HTR-8/SVneo (cell line): ENCODE results near the gene DNLZ.
A peak's percentile ranks its signal among the peaks of the same experiment; 100 is the strongest.
"Not testable (repeated sequence)": the region's sequence is repeated elsewhere in the genome, so short reads cannot be mapped to it uniquely, and the experiment has no call there.

Source experiments
- DNase-seq: peaks from one replicate; pipeline ENCODE4 v3.0.0; 2011; ENCODE audit warnings: low spot score, mixed read lengths; ENCODE audit not compliant: insufficient read length
- FAIRE-seq: peaks from 2 replicates; lab custom pipeline; 2011; peaks lifted over from hg19 to GRCh38; lab: Jason Lieb, UNC

DNLZ gene

DNA sequence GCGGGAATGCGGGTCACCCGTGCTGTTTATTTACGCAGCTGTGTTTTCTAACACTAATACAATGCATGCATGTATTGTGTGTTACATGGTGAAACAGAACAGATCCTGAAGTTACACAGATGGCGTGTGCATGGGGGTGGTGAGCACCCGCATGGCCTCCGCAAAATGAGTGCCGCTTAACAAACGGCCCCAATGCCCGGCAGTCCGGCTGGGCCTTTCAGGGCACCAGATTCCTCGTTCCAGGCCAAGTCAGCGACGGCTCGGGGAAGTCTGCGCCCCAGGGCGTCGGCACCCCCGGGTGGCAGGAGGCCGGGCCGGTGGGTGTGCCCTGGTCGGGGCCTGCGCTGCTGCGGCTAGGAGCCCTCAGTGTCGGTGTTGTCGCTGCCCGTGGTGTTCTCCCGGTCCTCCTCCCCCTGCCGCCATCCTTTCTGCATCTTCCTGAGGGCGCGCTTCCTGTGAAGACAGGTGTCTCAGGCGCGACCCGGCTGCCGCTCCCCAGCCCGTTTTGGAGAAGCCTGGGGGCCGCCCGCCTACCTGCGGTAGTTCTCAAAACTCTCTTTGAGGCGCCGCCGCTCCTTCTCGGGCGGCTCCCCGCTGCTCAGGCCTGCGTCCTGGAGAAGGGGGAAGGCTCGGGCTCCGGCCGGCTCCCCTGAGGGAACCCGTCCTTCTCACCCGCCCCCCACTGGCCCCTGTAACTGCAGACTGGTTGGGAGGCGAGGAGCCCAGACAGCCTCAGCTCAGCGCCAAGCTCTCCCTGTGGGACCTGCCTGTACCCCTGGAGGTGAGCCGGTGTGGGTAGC lies 605 bp upstream of the DNLZ start:
- peak; percentile 16 for FAIRE-seq
- DNase-seq, result no peak

DNA sequence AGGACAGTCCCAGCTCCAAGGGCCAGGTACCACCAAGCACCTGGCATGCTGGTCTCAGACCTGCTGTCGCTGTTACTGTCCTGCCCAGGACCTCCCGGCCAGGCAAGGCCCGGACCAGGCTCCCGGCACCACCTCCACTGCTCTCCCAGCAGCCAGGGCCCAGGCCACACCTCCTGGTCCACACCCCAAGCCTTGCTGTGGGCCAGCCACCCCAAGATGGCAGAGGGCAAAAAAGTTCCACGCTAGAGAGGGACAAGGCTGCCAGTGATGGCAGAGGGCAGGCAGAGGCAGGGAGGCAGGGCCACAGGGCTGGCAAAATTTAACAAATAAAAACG lies 1.1 kb downstream of the DNLZ start:
- no peak for FAIRE-seq
- DNase-seq, result no peak

DNA sequence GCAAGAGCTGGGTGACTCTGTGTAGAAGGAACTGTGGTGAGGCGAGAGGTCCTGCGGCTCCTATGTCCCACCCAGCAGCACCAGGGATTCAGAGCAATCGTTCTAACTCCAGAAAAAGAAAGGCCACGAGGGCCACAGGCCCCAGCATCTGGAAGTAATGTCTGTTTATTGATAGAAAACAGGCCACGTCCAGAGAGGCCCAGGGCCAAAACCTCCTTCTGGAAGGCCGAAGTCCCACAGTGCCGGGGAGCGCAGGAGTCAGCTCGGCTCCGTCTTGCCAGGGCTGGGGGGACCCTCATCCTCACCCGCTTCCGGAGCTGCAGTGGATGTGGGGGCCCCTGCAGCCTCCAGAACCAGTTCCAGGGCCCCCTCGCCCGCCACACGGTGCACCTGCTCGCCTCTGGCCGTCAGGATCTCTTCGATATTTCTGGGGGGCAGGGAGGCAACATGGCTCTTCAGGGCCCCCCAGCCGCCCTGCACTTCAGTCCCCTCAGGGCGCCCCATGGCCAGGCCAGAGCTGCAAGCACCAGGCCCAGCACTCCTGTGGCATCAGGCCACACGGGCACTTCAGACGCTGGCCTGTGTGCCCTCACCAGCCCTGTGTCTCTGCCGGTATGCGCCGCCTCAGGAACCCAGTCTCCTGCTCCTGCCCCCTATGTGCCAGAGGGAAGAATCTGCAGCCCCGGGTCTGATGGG lies 1.6 kb downstream of the DNLZ start:
- no peak for FAIRE-seq

DNA sequence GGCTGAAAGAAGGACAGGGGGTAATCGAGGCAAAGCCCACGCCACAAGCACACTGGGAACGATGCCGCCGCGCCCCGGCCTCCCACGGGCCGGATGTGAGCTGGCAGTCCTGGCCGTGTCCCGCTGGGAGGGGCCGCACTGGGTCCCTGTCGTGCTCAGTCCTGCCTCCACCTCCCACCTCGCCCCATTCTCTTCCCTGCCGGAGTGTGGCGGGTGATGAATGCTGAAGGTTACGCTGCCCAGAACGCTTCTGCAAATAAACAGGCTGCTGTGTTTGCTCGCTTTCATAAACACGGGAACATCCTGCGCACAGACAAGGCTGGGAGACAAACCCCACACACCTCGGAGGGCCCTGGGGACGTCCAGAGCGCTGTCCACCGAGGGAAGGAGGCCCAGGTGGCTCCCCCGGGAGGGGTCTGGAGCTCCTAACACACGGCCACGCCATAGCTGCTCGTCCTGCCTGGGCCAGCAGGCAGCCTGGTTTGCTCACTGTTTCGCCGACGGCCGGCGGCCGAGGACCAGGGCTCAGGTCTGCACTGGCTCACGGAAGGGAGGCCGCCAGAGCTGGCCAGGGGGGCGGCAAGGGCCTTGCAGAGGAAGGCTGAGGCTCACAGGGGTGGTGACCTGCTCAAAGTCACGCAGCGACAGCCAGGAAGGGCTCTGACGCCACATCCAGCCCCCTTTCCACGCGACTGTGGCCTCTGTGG lies 2.3 kb downstream of the DNLZ start:
- DNase-seq, result no peak
- no peak for FAIRE-seq

More for the DNA sequence above, 1.6 kb downstream of the DNLZ start:
- no peak for DNase-seq

DNA sequence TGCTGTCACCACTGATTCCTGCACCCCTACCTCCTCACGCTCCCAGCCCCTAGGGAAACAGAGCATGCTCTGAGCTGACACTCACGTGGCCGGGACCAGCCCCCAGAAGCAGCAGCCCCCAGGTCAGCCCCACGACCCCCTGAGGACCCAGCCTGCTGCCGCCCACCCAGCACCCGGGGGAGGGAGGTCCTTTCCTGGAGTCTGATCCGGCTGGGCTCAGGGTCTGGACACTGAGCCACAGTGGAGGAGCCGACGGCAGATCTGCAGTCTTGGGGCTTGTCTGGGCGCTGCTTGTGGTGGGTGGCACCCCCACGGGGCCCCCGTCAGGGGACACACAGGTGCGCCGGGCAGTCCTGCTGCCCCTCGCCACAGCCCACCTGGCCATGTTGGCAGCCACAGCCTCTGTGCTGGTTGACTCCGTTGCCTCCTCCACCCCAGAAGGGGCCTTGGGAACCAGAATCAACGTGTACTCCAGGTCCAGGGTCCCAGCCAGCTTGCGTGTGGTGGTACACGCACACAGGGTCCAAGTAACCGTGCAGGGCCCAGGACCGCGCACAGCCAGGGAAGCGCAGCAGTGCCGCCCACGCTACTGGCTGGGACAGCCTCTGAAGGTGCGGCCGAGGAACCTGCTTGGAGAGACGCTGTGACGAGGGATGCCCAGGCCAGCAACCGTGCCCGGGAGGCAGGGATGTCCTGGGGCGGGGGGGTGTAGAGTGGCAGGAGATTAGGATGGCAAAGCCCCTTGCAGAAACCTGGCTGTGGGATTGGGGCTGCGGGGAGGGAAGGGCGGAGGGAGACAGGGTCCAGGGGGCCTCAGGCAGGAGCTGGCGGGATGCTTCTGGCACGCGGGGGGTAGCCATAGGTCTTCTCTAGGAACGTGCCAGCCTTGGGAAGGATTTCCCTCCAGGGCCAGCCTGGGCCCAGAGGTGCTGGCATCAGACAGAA lies 3.5 kb downstream of the DNLZ start:
- DNase-seq, result no peak
- FAIRE-seq, result no peak

DNA sequence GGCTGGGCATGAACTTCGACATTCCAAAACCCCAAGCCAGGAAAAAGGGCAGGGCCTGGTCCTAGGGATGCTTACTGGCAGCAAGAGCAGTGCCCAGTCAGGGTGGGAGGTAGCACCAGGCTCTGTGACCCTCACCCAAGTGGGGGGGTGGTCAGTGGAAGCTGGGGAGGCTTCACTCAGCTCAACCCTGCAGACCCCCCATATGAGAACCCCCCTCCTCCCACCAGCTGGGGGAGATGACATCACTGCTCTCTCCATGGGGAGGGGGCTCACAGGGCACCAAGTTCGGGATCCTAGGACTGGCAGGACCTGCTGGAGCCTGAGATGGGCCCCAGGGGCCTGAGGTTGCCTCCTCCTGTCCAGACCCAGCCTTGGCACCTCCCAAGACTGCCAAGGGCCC lies 4.7 kb downstream of the DNLZ start:
- DNase-seq (no peak), FAIRE-seq (no peak)

DNA sequence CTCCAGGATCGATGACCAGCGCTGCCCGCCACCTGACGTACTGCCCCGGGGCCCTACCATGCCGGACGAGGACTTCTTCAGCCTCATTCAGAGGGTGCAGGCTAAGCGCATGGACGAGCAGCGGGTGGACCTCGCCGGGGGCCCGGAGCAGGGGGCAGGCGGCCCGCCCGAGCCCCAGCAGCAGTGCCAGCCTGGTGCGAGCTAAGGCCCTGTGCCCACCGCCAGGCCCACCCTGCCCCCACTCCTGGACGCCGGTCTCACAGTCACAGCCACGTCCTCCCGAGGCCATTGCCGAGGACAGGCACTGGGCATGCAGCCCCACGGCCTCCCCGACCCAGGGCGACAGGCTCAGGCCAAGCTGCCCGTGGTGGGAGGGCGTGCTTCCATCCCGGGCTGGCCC lies 5.5 kb downstream of the DNLZ start:
- FAIRE-seq (no peak), DNase-seq (no peak)

DNA sequence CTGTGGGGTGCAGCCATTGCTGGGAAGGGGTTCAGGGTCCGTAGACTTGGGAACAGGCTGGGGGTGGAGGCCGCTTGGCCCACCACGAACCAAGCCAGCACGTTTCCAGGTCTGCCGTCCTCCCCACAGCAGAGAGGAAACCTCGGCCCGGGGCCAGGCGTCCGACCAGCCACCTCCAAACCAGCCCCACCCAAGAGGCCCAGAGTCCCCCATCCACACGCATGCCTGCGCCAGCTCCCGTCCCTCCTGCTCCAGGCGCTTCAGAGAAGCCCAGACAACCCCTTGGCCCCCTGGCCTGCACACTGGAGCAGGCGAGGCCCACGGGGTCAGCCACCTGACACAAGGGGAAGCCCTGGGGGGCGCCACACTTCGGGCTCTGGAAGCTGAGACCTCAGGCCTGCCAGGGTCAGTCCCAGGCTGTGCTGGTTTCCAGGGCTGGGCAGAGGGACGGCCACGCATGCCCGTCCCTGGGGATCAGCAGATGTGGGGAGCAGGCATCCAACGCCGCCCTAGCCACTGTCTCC lies 6.3 kb downstream of the DNLZ start:
- no peak for DNase-seq
- no peak for FAIRE-seq

DNA sequence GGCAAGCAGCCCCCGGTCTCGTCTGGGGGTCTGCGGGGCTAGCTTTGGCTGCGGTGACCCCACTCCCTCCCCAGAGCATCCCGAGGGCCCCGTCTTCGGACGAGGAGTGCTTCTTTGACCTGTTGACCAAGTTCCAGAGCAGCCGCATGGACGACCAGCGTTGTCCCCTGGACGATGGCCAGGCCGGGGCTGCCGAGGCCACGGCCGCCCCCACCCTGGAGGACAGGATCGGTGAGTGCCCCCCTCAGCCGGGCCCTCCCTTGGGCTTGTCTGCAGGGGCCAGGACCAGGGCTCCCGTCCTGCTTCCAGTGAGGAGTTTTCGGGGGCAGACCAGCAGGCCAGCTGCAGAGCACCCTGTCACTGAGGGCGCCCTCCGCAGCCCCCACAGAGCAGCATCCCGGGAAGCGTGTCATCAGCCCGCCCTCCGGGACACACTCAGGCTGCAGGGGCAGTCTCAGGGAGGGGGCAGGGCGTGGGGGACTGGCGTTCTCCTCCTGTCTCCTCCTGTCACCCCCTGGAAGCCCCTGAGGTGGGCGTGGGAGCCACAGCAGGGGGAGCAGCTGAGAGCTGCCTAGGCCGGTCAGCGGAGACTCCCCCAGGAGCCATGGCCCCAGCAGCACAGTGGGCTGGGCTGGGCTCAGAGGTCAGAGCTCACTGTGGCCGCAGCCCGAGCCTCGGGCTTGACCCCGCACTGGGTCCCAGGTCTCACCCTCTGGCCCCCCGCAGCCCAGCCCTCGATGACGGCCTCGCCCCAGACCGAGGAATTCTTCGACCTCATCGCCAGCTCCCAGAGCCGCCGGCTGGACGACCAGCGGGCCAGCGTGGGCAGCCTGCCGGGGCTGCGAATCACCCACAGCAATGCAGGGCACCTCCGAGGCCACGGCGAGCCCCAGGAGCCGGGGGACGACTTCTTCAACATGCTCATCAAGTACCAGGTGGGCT lies 7.7 kb downstream of the DNLZ start:
- no peak for FAIRE-seq
- no peak for DNase-seq

DNA sequence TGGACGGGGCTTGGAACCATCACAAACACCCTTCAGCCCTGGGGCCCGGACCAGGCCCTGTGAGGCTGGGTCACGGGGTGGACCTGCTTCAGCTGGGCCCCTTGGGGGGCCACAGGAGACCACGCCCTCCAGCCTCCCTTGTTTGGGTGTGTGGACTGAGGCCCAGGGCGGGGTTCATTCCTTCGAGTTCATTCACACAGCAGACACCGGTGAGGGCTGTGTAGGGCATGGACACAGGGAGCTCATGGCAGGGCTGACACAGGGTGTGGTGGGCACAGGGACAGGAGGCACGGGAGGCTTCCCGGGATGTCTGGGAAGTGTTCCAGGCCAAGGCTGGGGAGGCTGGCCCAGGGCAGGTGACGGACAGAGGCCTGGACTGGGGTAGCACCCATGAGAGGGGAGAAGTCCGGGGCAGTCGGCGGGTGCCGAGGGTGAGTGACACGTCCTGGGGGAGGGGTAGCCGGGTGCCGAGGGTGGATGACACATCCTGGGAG lies 8.9 kb downstream of the DNLZ start:
- FAIRE-seq (no peak), DNase-seq (peak; percentile 49)

DNA sequence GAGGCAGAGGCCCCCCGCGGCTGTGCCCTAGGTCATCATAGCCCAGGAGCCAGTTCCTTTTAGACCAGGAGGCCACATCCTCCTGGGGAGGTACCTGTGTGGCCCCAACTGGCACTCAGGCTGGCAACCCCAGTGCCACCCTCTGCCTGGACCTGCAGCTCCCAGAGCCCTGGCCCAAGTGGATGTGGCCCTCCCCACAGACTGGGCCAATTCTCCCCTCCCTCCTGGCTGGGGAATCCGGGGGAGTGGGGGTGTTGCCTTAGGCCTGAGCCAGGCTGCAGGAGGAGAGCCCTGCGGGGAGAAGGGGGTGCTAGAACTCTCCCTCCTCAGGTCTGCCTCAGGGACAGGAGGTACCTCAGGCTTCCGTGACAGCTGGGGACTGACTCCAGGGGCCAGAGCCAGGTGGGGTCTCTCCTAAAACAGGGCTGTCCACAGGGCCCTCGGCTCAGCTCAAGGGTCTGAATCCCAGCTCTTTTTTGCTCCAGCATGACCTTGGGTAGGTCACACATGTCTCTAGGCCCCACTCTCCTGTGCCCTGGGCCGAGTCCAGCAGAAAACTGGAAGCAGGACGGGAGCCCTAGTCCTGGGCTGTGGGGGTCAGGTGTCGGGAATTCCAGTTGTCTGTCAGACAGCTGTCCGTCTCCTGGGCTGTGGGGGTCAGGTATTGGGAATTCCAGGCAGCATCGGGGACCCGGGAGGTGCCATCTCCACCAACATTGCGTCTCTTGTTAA lies 9.6 kb downstream of the DNLZ start:
- FAIRE-seq (no peak), DNase-seq (no peak)

DNA sequence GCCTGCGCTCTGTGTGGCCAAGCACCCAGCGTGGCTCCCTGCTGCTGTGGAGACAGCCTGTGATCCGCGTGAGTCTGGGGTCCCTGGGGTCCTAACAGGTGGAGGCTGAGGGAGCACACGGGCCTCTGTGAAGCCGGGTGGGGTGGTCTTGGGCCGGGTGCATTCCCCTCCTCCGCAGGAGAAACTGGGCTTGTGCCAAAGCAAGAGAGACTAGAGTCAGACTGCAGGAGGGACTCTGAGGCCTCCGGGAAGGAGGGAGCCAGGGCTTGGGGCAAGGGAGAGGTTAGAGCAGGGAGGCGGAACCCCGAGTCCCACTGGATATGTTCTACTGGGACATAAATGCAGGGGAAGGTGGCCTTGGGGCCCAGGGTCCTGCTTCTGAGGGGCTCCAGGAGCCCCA lies 10.5 kb downstream of the DNLZ start:
- FAIRE-seq (no peak), DNase-seq (no peak)

DNA sequence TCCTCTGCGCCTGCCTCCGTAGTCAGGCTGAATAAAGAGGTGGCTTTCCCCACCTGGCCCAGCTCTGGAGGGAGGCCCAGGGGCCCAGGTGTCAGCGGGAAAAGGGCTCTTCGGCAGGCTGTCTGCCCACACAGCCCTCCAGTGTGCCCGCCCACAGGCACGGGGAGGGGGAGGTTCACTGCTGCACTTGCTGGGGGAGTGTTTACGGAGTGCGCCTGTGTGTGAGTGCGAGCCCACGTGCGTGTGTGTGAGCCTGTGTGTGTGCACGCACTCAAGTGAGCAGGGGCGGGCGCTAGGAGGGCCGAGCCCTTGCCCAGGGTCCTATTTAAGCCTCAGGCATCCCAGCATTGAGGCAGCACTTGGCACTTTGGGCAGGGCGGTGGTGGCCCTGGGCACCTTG lies 10.9 kb downstream of the DNLZ start:
- DNase-seq, result no peak
- no peak for FAIRE-seq

DNA sequence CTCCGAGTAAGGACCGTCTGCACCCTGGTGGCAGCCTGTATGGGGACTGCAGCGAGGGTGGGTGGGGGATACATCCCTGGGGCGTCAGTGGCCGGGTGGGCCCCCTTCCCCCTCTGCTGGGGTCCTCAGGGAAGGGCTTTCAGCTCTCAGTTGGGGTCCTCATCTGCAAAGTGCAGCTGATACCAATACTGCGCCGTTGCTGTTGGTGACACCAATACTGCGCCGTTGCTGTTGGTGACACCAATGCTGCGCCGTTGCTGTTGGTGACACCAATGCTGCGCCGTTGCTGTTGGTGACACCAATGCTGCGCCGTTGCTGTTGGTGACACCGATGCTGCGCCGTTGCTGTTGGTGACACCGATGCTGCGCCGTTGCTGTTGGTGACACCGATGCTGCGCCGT lies 11.7 kb downstream of the DNLZ start:
- not testable (repeated sequence) for FAIRE-seq

DNA sequence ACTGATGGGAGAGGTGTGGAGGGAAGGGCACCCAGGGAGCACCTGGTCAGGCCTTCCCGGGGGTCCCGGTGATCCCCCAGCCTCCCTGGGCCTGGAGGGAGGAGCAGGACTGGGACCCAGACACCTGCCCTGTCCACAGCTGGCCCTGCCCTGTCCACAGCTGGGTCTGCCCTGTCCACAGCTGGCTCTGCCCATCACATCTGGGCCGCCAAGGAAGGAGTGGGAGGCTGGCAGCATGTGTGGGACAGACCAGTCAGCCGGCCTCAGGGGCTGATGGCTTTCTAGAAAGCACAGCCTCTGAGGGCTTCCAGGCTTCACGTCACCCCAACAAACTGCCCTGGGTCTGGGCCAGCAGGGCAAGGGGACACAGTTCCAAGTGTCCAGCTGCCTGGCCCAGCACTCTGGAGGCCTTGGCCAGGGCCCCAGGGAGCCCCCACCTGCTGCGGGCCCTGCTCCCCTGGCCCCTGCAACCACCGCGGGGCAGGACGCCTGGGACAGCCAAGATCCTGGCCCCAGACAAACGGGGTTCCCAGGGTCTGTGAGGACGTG lies 12.2 kb downstream of the DNLZ start:
- FAIRE-seq, result no peak
- DNase-seq, result no peak

More for the DNA sequence above, 11.7 kb downstream of the DNLZ start:
- DNase-seq, result not testable (repeated sequence)

DNA sequence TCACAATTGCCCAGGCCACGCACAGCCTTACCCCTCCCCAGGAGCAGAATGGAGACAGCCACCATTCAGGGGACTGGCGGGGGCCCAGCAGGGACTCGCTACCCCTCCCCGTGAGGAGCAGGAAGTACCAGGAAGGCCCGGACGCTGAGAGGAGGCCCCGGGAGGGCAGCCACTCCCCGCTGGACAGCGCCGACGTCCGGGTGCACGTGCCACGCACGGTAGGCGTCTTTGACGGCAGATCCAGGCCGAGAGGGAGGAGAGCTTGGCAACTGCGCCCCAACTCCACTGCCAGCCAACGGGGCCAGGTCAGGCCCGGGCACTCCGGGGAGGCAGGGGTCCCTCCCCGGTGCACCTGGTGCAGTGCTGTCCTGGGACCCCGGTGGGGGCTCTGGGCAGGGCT lies 14.0 kb downstream of the DNLZ start:
- FAIRE-seq (no peak), DNase-seq (no peak)

DNA sequence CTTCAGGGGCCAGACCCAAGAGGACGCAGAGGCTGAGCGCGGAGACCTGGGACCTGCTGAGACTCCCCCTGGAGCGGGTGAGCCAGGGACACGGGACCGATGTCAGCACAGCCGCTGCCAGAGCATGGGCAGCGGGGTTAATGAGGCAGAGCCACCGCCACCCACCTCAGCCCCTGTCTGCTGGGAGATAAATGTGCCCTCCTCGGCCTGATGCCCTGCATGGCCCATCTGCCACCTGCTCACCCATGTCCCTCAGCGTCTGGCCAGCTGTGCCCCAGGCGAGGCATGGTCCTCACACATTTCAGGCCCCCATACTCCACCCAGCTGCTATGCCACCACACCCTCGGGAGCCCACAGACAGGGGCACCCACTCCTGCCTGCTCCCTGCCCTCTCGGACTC lies 14.9 kb downstream of the DNLZ start:
- FAIRE-seq (no peak), DNase-seq (no peak)
